ENCODE data around the gene P4HB.

GRCh38 chr17:81807210-81807719 is 53.1 kb downstream of the P4HB start:
- no peak for TF ChIP-seq SUZ12 (IDR thresholded peaks at IDR 0.05)
- TF ChIP-seq ARNT (IDR thresholded peaks at IDR 0.05): no peak
- no peak for TF ChIP-seq SP1 (IDR thresholded peaks at IDR 0.05)
- no peak for TF ChIP-seq FOXA1 (IDR thresholded peaks at IDR 0.05)
- TF ChIP-seq PKNOX1 (IDR thresholded peaks at IDR 0.05): no peak
- TF ChIP-seq ELF4 (IDR thresholded peaks at IDR 0.05): no peak
- TF ChIP-seq TARDBP (IDR thresholded peaks at IDR 0.05): no peak
- no peak for TF ChIP-seq FOXK2 (IDR thresholded peaks at IDR 0.05)
- no peak for TF ChIP-seq BHLHE40 (IDR thresholded peaks at IDR 0.05; ENCODE audit: borderline replicate concordance)
- no peak for TF ChIP-seq FOXM1 (IDR thresholded peaks at IDR 0.05; ENCODE audit: borderline replicate concordance)
- no peak for TF ChIP-seq LEF1 (IDR thresholded peaks at IDR 0.05; ENCODE audit: borderline replicate concordance)
